Measurements from ENCODE around the gene RNF8. TPM values are rescaled to one million over a fixed set of nuclear protein-coding genes. Genes with fewer than 3 reads are reported as not detected.

RNF8 gene
- total and polyA plus RNA-seq, 10 of the 15 experiments (the other 5 are each of a cell fraction or from before 2014, with no cell fraction given) = 7.8 to 30.2 (median 23.3) TPM

DNA sequence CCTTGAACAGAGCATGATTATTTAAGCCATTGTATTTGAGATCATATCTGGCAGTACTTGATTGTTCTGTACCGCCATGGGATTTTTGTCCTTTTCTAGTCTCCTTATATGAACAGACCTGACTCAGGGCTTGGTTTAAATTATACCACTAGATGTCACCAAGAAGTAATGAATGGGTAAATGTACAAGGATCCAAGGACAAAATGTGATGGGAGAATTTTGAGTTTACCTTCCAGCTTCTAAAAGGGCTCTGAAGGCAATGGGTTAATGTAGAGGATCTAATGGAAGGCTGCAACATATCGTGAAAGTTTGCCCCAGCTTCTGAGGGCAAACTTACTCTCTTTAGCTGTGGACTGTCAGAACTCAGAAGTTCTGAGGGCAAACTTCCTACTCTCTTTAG, 12.0 kb downstream of the RNF8 start (continued):
- TF ChIP-seq, protein P1, sequence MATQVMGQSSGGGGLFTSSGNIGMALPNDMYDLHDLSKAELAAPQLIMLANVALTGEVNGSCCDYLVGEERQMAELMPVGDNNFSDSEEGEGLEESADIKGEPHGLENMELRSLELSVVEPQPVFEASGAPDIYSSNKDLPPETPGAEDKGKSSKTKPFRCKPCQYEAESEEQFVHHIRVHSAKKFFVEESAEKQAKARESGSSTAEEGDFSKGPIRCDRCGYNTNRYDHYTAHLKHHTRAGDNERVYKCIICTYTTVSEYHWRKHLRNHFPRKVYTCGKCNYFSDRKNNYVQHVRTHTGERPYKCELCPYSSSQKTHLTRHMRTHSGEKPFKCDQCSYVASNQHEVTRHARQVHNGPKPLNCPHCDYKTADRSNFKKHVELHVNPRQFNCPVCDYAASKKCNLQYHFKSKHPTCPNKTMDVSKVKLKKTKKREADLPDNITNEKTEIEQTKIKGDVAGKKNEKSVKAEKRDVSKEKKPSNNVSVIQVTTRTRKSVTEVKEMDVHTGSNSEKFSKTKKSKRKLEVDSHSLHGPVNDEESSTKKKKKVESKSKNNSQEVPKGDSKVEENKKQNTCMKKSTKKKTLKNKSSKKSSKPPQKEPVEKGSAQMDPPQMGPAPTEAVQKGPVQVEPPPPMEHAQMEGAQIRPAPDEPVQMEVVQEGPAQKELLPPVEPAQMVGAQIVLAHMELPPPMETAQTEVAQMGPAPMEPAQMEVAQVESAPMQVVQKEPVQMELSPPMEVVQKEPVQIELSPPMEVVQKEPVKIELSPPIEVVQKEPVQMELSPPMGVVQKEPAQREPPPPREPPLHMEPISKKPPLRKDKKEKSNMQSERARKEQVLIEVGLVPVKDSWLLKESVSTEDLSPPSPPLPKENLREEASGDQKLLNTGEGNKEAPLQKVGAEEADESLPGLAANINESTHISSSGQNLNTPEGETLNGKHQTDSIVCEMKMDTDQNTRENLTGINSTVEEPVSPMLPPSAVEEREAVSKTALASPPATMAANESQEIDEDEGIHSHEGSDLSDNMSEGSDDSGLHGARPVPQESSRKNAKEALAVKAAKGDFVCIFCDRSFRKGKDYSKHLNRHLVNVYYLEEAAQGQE (IDR thresholded peaks at IDR 0.05; ENCODE audit: low read depth, low read length) = no peak
- no peak for TF ChIP-seq CBFB (IDR thresholded peaks at IDR 0.05; ENCODE audit: low read depth)

DNA sequence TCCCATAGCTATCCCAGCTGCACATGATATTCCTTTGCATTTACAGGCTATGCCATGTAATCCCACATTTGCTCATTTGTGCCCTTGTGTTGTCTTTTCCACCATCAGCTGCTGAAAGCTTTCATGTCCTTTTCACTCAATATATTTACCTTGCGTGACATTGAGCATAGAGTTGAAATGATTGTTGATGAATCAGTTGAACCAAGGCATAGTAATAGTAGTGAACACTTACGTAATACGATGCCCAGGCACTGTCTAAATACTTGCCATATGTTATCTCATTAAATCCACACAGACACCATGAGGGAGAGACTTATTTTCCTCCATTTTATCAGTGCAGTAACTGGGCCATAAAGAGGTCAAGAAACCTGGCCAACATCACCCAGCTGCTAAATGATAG, 13.1 kb downstream of the RNF8 start:
- H3K79me2 ChIP-seq (ENCODE audit: control insufficient read depth, insufficient read depth, low read length) = no peaks in the 10 kb centered on the region
- no peak overlapping the region for H3K4me2 ChIP-seq (ENCODE audit: control insufficient read depth, insufficient read depth)
- ATAC-seq (no peak), FAIRE-seq (no peak), DNase-seq (ENCODE audit: low read depth, low spot score) (no peak)
- H2AFZ ChIP-seq (ENCODE audit: control insufficient read depth, low read depth, low read length) = no peak overlapping the region
- WGBS (ENCODE audit: insufficient coverage, insufficient replicate concordance, low lambda C conversion rate, missing lambda C conversion rate) = 97% methylated on average over 3 of the region's 3 CpGs
- in situ Hi-C loops (cut with MboI) (no loop called here), intact Hi-C loops (cut with micrococcal nuclease; ENCODE audit: unreplicated experiment) (no loop called here)
- peaks cover 7 to 34% of the 10 kb centered on the region in 2 experiments for H3K36me3 ChIP-seq (ENCODE audit: control insufficient read depth in 2 of 2, insufficient read depth in 2 of 2, low read length in 1 of 2)
- H3K9me3 ChIP-seq (replicated peaks; ENCODE audit: control insufficient read depth, insufficient read depth, low read length) = no peaks in the 10 kb centered on the region
- H3K27ac ChIP-seq (ENCODE audit: control insufficient read depth, insufficient read depth) = no peak overlapping the region
- peaks cover 3% of the 10 kb centered on the region; the same call in 1 of the 2 replicates for H4K20me1 ChIP-seq (ENCODE audit: control insufficient read depth, insufficient read depth)
- POLR2A ChIA-PET = interaction anchor here (0.5 kb wide), 1 partner anchor 16 kb away, joined by 3 read pairs; no protein-coding TSS in a partner anchor
- H3K4me1 ChIP-seq (ENCODE audit: control insufficient read depth, insufficient read depth, low read length) = peaks cover 14% of the 10 kb centered on the region
- CTCF ChIA-PET = interaction anchor here (0.9 to 2.1 kb wide), 3 partner anchors 41 to 199 kb away, joined by 3 to 7 read pairs (median 5); no protein-coding TSS in a partner anchor
- SMC1A ChIA-PET (ENCODE audit: uncharacterized antibody, unreplicated experiment) = interaction anchor here (0.6 to 1.6 kb wide), 4 partner anchors 8 to 76 kb away, joined by 3 to 6 read pairs (median 4); no protein-coding TSS in a partner anchor
- no peak overlapping the region for H3K4me3 ChIP-seq
- no peaks in the 10 kb centered on the region for H3K27me3 ChIP-seq (replicated peaks in 1 of 2; ENCODE audit: control insufficient read depth in 2 of 2, insufficient read depth in 2 of 2, low read length in 1 of 2)
- H3K9ac ChIP-seq (ENCODE audit: control insufficient read depth, insufficient read depth, low read length) = no peak overlapping the region
- RAD21 ChIA-PET (ENCODE audit: unreplicated experiment) = no interaction called here
- no TSS peak for BruUV-seq (replicated peaks)
- no peak for TF ChIP-seq CHD4 (IDR thresholded peaks at IDR 0.05)
- no peak for TF ChIP-seq SMARCA5 (IDR thresholded peaks at IDR 0.05)
- TF ChIP-seq ZNF207 (IDR thresholded peaks at IDR 0.05; ENCODE audit: borderline replicate concordance) = no peak
- TF ChIP-seq WRNIP1 (IDR thresholded peaks at IDR 0.05; ENCODE audit: borderline replicate concordance, low read depth, low read length) = no peak
- no peak for TF ChIP-seq NFYB (IDR thresholded peaks at IDR 0.05; ENCODE audit: insufficient read depth, low read depth, low read length)
- no peak for TF ChIP-seq TBL1XR1 (IDR thresholded peaks at IDR 0.05; ENCODE audit: low read depth, low read length)
- TF ChIP-seq YBX1 (IDR thresholded peaks at IDR 0.05) = no peak
- TF ChIP-seq, protein P1 (IDR thresholded peaks at IDR 0.05; ENCODE audit: low read depth, low read length) = no peak
- TF ChIP-seq SREBF2 (IDR thresholded peaks at IDR 0.05; ENCODE audit: low read length) = no peak
- TF ChIP-seq, protein P2, sequence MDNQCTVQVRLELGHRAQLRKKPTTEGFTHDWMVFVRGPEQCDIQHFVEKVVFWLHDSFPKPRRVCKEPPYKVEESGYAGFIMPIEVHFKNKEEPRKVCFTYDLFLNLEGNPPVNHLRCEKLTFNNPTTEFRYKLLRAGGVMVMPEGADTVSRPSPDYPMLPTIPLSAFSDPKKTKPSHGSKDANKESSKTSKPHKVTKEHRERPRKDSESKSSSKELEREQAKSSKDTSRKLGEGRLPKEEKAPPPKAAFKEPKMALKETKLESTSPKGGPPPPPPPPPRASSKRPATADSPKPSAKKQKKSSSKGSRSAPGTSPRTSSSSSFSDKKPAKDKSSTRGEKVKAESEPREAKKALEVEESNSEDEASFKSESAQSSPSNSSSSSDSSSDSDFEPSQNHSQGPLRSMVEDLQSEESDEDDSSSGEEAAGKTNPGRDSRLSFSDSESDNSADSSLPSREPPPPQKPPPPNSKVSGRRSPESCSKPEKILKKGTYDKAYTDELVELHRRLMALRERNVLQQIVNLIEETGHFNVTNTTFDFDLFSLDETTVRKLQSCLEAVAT (IDR thresholded peaks at IDR 0.05) = no peak
- TF ChIP-seq BCL11A (IDR thresholded peaks at IDR 0.05; ENCODE audit: low read depth, low read length) = no peak
- TF ChIP-seq KLF5 (IDR thresholded peaks at IDR 0.05; ENCODE audit: partially characterized antibody) = no peak
- TF ChIP-seq NFIC (IDR thresholded peaks at IDR 0.05; ENCODE audit: low read depth, low read length) = no peak

Data from GM12878 (cell line).